Coronary artery (tissue), 2 donors: ENCODE results near the gene DLG5.

Experiments
- DNase-seq: peaks from one replicate; pipeline ENCODE4 v3.0.0-alpha.2; 2017; ENCODE audit warnings: low spot score
- H3K27ac ChIP-seq, 2 donors: fragments of 200-600 bp; sonication (generic); one replicate each; pipeline ENCODE4 v1.5.1; 2016 to 2019
- H3K4me3 ChIP-seq: fragments of 200-600 bp; sonication (generic); 2 replicates; pipeline ENCODE4 v1.5.1; 2016; ENCODE audit warnings: mild to moderate bottlenecking, moderate library complexity
- TF ChIP-seq, protein P1 (sequence below): fragments of 200-600 bp; sonication (generic); IDR thresholded peaks from one replicate; pipeline ENCODE4 v1.5.1; 2019; ENCODE audit warnings: antibody characterized with exemption

DLG5 gene, protein sequence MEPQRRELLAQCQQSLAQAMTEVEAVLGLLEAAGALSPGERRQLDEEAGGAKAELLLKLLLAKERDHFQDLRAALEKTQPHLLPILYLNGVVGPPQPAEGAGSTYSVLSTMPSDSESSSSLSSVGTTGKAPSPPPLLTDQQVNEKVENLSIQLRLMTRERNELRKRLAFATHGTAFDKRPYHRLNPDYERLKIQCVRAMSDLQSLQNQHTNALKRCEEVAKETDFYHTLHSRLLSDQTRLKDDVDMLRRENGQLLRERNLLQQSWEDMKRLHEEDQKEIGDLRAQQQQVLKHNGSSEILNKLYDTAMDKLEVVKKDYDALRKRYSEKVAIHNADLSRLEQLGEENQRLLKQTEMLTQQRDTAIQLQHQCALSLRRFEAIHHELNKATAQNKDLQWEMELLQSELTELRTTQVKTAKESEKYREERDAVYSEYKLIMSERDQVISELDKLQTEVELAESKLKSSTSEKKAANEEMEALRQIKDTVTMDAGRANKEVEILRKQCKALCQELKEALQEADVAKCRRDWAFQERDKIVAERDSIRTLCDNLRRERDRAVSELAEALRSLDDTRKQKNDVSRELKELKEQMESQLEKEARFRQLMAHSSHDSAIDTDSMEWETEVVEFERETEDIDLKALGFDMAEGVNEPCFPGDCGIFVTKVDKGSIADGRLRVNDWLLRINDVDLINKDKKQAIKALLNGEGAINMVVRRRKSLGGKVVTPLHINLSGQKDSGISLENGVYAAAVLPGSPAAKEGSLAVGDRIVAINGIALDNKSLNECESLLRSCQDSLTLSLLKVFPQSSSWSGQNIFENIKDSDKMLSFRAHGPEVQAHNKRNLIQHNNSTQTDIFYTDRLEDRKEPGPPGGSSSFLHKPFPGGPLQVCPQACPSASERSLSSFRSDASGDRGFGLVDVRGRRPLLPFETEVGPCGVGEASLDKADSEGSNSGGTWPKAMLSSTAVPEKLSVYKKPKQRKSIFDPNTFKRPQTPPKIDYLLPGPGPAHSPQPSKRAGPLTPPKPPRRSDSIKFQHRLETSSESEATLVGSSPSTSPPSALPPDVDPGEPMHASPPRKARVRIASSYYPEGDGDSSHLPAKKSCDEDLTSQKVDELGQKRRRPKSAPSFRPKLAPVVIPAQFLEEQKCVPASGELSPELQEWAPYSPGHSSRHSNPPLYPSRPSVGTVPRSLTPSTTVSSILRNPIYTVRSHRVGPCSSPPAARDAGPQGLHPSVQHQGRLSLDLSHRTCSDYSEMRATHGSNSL (N-terminal part only)

DNA sequence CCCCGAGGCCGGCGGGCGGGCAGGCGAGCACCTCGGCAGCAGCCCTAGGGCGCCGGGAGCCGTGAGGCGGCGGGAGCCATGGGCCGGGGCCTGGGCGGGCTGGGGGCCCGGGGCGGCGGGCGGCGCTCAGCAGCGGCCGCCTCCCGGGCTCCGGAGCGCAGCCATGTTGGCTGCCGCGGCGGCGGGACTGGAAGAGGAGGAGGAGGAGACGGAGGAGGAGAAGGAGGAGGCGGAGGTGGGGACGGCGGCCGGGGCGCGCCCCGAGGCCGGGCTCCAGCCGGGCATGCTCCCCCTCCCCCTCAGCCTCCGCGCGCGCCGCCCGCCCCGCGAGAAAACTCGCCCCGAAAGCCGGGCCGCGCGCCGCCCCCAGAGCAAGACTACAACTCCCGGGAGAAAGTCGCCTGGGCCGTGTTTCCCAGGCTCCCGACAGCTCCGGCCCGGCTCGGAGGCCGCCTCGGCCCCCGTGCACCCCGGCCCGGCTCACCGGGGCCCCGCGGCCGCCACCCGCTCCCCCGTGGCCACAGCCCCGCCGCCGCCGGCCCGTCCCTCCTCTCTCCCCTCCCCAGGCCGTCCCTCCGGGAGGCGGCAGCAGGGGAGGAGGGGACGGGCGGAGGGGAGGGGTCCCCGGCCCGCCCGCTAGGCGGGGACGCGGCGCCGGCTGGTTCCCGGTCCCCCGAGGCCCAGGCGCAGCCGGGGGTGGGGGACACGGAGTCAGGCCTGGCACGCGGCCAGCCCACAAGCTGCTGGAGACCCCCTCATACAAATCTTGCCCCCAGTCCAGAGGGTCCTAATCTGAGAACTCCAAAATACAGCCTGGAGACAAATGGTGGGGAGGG lies at the start of gene DLG5:
Gene DLG5, minus strand, starts transcription at position 190 of the 836 bp plus-strand sequence. CDS start 235 bp downstream, outside the sequence.
- Histone ChIP-seq H3K4me3 (peak within 1 kb of the TSS; percentile 78), H3K27ac (peak within 1 kb of the TSS; percentile 69 to 75)
- peak; percentile 78 for DNase-seq
- TF ChIP-seq, protein P1, sequence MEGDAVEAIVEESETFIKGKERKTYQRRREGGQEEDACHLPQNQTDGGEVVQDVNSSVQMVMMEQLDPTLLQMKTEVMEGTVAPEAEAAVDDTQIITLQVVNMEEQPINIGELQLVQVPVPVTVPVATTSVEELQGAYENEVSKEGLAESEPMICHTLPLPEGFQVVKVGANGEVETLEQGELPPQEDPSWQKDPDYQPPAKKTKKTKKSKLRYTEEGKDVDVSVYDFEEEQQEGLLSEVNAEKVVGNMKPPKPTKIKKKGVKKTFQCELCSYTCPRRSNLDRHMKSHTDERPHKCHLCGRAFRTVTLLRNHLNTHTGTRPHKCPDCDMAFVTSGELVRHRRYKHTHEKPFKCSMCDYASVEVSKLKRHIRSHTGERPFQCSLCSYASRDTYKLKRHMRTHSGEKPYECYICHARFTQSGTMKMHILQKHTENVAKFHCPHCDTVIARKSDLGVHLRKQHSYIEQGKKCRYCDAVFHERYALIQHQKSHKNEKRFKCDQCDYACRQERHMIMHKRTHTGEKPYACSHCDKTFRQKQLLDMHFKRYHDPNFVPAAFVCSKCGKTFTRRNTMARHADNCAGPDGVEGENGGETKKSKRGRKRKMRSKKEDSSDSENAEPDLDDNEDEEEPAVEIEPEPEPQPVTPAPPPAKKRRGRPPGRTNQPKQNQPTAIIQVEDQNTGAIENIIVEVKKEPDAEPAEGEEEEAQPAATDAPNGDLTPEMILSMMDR = no peak

DNA sequence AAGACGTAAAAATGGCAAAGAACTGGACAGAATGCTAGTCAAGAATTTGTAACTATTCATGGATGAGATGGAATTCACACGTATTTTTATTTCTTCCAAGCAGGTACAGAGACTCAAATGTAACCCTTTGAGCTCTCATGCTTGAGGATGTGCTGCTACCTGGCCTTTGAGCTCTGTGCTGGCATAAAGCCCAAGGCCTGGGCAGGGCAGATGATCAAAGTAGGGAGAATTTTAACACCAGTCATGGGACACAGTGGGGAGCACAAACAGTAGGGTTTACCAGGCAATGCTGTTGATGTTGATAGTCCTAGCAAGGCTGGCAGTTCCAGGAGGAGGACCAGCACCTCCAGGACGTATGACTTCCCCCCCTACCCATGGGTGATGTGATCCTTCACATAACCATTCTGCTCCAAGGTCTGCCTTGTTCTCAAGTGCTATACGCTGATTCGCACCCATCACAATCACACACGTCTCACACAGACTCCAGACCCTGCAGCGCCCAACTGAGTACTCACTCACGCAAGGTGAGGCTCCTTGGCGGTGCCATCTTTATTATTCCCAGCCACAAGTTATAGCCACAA lies 48.6 kb upstream of the DLG5 start:
- peak overlapping the region; percentile 68 to 80 for H3K27ac ChIP-seq
- no peak overlapping the region for H3K4me3 ChIP-seq
- DNase-seq = no peak
- TF ChIP-seq, protein P1 = no peak

DNA sequence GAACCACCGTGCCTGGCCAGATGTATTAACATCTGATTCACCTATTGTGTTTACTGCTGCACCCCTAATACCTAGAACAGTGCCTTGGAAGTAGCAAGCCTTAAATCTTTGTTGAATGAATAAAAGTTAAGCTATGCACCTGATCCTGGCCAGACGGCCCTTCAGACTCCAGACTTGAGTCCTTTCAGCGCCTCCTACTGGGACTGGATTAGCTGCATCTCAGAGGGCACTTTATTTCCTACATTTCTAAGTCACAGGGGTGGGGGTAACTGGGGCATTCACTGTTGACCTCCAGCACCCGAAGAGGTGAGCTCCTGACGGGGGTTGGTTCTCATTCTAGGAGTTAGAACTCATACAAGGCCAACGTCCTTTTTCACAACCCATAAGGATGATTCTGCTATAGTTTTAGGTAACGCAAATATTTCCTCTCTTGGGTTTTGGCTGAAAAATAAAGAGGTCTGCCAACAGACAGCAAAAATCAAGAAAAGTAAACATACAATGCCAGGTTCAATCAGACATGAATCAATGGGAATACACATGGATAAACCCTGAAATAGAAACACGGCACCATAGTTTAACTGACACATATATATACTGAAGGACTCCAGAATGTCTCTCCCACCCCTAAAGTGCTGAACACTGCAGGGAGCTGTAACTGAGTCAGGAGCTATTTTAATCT lies 48.0 kb upstream of the DLG5 start:
- Histone ChIP-seq H3K4me3 (no peak overlapping the region), H3K27ac (peak overlapping the region; percentile 68 to 80)
- TF ChIP-seq, protein P1 = no peak
- DNase-seq = no peak

DNA sequence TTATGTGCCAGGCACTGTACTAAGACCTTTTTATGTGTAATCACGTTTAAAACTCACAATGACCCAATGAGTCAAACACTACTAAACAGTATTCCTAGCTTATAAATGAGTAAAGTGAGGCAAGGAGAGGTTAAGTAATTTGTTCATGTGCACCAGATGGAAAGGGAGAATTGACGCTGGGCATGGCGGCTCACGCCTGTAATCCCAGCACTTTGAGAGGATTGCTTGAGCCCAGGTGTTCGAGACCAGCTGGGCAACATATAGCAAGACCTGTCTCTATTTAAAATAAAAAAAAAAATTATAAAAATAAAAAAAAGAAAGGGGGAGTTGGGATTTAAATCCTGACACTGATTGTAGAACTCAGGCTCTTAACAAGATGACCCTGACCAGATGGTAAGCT lies 46.7 kb upstream of the DLG5 start:
- no peak overlapping the region for H3K4me3 ChIP-seq
- TF ChIP-seq, protein P1 = no peak
- peak overlapping the region; percentile 51 to 69 for H3K27ac ChIP-seq
- DNase-seq = no peak

DNA sequence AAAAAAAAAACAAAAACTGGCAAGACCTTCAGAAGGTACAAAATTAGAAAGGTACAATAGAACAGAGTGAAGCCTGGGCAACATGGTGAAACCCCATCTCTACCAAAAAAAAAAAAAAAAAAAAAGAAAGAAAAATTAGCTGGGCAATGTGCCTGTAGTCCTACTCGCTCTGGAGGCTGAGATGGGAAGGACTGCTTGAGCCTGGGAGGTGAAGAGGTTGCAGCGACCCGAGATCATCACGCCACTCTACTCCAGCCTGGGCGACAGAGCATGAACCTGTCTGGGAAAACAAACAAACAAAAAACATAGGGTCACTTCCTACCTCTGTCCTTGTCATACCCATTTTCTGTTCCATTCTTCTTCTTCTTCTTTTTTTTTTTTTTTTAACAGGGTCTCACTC lies 45.6 kb upstream of the DLG5 start:
- Histone ChIP-seq H3K4me3 (no peak overlapping the region), H3K27ac (peak overlapping the region; percentile 30 to 69)
- no peak for DNase-seq
- TF ChIP-seq, protein P1 = no peak
